ENCODE results near the gene JPH2. TPM values are rescaled to one million over a fixed set of nuclear protein-coding genes. Genes with fewer than 3 reads are reported as not detected.
"Not testable (repeated sequence)": the region's sequence is repeated elsewhere in the genome, so short reads cannot be mapped to it uniquely, and the experiment has no call there.

The JPH2 gene
- 0.58 and 1.5 TPM in 2 replicates for total RNA-seq

DNA sequence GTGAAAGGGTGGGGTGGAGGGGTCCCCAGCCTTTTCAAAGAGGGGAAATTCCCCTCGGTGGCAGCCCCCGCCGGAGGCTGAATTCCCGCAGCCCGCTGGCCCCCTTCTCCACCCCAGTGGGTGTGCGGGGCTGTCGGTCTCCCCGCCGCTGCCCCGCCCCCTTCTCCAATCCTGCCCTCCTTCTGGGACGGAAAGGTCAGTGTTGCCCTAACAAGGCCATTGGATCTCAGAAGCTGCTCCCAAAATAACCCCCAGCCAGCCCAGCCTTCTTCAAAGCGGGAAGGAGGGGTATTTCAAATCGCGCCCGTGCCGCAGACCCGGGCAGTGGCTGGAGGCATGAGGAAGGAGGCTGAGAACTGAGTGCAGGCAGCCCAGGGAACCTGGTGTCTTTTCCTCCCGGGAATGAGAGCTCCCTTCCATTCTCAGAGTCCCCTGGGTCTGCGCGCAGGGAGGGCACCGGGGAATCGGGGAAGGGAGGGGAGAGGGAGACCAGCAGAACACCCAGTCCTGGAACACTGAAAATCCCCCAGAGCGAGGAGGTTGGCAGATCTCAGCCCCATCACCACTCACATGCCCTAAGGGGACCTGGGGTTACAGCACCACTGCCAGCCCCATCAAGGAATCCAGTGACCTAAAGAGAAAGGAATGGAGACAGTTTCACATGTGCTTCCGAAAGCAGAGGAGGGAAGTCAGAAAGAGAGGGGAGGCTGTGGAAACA, at the start of gene JPH2:
Gene JPH2, minus strand, starts transcription at position 135 of the 718 bp plus-strand sequence. CDS start 483 bp downstream, outside the sequence.
- no peak for DNase-seq (ENCODE audit: extremely low read depth, low read depth, low spot score)

DNA sequence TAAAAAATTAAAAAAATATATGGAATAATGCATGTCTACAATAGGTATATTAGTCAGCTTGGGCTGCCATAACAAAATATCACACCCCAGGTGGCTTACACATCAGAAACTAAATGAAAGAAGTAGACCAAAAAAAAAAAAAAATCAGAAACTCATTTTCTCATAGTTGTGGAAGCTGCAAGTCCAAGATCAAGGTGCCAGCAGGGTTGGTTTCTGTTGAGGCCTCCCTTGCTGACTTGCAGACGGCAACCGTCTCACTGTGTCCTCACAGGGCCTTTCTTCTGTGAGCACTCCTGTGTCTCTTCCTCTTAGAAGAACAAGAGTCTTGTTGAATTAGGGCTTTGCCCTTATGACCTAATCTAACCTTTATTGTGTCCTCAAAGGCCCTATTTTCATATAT, 48.7 kb upstream of the JPH2 start:
- DNase-seq (ENCODE audit: extremely low read depth, low read depth, low spot score) = no peak

DNA sequence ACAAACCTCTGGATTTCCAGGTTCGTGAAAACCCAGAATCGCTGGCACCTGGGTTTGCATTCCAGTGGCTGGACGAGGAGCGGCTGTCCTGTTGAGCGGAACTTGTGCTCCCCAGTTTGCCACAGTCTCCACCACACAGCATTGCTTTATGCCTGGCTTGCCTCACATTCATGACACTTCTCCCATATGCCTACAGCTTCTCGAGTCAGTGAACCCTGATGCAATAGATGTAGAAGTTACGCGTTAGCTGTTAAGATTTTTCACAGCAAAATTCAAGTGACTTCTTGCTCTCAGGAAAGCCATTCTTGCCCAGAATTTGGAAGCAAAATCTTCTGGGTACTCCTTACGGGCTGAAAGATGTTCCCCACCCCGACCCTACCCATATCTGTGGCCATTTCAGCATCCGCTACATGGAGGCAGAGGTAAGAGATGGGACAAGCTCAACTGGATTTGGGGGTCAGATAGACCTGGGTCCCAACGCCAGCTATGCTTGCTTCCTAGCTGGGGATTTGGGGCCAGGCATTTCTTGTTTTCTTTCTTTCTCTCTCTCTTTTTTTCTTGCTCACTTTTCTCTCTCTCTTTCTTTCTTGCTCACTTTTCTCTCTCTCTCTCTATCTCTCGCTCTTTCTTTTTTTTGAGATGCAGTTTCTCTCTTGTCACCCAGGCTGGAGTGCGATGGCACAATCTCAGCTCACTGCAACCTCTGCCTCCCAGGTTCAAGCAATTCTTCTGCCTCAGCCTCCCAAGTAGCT, 47.8 kb upstream of the JPH2 start:
- no peak for DNase-seq (ENCODE audit: extremely low read depth, low read depth, low spot score)

DNA sequence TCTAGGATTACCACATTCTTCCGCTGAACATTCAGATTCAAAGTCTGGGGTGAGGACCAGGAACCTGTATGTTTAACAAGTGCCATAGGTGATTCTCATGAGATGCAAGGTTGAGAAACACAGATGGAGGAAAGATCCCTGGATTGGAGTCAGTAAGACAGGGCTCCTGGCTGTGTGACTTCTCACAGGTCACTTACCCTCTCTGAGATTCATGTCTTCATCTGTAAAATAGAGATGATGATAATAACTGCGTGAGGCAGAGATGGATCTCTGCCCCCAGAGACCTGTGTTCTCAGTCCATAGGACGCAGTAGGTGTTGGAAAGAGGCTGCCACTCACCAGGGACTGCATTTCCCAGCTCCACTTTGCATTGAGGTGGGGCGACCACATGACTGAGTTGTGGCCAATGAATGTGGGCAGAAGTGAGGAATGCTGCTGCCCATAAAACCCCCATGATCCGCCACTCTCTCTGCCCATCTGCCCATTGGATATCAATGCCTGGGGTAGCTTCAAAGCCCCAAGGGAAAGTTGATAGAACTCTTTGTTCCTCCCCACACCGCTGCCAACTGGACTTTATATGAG, 46.5 kb upstream of the JPH2 start:
- no peak for DNase-seq (ENCODE audit: extremely low read depth, low read depth, low spot score)

DNA sequence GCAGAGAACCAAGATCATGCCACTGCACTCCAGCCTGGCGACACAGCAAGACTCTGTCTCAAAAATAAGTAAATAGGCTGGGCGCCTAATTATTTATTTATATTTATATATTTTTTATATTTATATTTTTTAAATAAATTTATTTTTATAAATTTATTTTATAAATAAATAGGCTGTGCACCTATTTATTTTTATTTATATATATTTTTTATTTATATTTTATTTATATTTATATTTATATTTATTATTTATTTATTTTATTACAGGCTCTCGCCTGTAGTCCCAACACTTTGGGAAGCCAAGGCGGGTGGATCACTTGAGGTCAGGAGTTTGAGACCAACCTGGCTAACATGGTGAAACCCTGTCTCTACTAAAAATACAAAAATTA, 45.5 kb upstream of the JPH2 start:
- DNase-seq (ENCODE audit: extremely low read depth, low read depth, low spot score) = not testable (repeated sequence)

DNA sequence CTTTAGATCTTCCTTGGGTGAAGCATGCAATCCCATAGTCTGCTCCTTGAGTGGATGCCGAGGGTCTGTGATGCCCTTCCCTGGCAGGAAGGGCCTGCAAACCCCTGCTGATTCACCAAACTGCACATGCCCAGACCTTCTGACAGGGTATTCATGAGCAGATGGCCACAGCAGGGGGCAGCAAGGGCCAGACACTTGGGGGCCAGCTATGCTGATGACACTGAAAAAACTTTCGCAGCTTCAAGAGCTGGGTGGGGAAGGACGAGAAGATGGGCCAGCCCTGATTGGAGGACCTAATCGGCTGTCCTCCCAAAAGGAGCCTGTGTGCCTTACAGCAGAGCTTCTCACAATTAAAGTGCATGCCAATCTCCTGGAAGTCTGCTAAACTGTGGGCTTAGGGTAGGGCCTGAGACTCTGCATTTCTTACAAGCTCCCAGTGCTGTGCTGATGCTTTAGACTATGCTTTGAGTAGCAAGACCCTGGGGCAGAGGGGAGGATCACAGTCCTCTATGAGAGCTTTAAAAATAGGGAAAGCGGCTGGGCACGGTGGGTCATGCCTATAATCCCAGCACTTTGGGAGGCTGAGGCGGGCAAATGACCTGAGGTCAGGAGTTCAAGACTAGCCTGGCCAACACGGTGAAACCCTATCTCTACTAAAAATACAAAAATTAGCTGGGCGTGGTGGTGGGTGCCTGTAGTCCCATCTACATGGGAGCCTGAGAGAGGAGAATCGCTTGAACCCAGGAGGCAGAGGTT, 44.9 kb upstream of the JPH2 start:
- no peak for DNase-seq (ENCODE audit: extremely low read depth, low read depth, low spot score)

DNA sequence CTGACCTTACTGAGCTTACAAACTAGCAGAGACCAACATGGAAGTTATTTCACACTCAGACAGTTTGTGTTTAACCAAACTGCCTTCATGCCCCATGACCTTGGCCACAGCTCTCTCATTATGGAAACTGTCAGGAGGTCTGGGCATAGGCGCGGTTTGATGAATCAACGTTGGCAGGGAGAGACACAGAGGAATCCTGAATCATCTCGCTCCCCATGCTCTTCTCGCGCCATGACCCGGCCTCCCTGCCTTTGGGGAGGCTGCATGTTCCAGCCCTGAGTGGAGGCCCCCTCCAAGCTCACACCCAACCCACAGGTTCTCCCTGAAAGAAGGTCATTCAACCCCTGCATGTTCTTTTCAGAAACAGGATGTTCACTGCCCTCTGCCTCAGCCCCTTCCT, 44.2 kb upstream of the JPH2 start:
- no peak for DNase-seq (ENCODE audit: extremely low read depth, low read depth, low spot score)

DNA sequence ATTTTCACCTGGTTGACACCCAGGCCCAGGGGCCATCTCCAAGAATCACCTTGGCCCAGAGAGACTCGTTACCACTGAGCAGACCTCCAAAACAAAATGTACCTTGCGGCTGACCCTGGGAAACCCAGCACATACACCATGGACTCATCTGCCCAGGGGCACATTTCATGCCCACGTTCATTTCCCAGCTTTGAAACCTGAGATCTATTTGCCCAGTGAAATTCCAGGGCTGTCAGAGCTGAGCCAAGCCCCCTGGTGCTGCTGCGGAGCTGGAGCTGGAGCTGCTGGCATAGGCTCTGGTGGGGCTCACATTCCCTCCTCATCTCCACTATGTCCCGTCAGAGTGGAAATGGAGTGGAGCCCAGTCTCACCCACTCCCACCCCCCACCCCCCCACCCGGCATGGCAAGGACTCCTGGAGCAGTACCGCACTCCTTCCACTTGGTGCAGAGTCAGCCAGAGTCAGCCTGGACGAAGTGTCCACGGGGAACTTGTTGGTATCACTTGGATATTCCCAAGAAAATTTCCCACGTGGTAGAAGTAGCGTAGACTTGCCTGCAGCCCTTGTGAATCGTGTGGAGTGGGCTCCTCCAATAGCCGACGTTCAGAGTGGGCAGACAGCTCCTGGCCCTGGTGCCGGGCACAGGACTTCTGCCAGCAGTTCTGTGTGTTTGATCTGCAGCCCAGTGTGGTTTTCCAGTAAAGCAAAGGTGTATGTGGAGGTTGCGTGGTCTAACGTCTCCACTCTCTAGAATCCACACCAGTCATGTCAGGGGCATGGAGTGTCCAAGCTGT, 41.7 kb upstream of the JPH2 start:
- DNase-seq (ENCODE audit: extremely low read depth, low read depth, low spot score) = no peak

DNA sequence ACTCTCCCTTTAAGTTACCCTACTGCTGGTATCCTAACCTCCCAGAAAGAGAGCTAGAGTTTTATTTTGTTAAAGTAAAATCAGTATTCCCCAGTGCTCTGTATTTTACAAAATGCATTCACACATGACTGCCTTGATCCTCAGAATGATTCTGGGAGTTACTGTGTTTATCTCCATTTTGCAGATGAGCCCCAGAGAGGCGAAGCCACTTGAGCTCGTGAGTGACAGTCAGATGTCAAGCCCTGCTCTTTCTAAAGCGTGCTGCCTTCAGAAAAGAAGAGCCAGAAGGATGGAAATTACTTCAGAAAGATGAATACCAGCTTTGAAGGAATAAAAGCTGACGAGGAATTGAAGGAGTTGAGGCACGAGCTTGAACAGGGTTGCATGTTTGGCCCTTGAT, 37.6 kb upstream of the JPH2 start:
- DNase-seq (ENCODE audit: extremely low read depth, low read depth, low spot score) = no peak

DNA sequence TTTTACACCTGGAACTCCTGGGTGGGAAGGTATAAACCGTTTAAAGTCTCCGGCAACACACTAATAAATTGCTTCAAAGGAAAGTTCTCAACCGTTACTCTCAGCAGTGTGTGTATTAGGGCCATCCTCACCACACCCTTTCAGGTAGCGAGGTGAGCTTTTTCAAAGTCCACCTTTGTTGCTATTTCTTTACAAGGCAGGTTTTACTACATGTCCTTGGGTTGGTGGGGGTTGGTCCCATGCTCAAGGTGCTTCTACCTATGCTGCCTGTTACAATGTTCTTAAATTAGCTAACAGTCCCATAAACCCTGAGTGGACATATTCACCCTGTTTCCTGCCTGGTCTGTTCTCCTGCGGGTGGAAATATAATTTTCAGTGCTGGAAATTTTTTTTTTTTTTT, 36.7 kb upstream of the JPH2 start:
- no peak for DNase-seq (ENCODE audit: extremely low read depth, low read depth, low spot score)

DNA sequence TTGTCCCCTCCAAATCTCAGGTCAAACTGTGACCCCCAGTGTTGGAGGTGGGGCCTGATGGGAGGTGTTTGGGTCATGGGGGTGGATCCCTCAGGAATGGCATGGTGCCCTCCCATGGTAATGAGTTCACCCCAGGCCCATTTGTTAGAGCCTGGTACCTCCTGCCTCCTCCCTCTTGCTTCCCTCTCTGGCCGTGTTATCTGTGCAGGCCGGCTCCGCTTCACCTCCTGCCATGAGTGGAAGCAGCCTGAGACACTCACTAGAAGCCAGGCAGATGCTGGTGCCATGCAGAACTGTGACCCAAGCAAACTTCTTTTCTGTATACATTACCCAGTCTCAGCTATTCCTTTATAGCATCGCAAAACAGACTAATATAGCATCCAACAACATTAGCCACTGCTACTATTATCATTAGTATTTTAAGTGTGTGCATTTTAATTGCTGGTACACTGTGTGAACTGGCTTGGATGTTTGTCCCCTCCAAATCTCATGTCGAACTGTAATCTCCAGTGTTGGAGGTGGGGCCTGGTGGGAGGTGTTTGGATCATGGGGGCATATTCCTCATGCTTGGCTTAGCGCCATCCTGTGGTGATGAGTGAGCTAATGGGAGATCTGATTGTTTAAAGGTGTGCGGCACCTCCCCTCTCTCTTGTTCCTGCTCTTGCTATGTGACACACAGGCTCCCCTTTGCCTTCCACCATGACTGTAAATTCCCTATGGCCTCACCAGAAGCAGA, 35.8 kb upstream of the JPH2 start:
- DNase-seq (ENCODE audit: extremely low read depth, low read depth, low spot score) = no peak

DNA sequence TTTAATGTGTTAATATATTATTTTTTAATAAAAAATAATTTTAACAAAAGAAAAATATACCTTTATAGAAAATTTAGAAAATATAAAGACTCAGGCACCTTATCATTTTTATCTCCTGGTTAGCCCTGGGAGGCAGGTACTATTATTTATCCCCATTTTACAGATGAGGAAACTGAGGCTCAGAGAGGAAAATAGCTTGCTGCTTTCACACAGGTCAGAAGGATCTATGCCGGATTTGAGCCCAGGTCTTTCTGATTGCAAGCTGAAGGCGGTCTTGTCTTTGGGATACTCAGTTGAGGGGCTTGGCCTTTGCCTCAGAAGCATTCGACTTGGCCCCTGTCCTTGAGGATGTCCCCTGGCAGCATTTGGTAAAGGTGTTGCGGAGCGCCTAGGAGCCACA, 35.0 kb upstream of the JPH2 start:
- no peak for DNase-seq (ENCODE audit: extremely low read depth, low read depth, low spot score)

DNA sequence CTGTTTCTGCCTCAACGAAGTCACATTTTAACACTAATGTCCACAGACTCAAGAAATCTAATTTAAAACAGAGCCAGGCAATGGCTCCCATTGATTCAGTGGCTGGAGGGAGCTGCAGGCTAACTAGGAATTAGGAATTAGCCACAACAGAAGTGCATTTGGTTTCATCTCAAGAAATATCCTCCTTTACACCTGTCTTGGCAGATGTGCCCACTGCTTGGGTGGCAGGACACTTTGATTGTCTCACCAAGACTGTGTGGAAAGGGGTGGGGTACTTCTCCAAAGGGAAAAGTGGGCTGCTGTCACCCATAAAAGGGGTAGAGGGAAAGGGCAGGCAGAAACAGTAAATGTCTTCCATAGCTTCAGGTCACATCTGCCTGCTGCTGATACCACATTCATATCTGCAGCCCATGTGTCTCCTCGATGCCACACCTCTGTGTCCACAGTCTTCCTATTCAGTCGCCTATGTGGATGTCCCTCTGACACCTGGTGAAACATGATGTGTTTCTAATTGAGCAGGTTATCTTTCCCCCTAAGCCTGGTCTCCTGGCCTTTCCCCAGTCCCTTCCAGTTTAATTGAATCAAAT, 34.5 kb upstream of the JPH2 start:
- DNase-seq (ENCODE audit: extremely low read depth, low read depth, low spot score) = no peak

DNA sequence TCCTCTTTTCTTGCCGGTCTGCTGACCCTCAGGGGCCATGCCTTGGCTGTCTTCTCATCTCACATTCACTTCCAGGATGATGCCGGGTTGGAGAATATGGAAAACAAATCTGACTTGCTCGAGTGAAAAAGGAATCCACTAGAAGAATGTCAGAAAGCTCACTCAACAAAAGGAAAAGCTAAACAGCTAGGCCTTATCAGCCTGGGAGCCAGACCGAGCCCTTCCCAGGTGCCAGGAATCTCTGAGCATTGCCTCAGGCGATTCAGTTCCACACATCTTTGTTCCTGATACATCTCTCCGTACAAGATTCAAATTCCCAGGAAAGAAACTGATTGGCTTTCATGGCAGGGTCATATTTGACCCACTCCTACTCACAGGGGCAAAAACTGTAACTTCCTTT, 32.8 kb upstream of the JPH2 start:
- DNase-seq (ENCODE audit: extremely low read depth, low read depth, low spot score) = no peak

DNA sequence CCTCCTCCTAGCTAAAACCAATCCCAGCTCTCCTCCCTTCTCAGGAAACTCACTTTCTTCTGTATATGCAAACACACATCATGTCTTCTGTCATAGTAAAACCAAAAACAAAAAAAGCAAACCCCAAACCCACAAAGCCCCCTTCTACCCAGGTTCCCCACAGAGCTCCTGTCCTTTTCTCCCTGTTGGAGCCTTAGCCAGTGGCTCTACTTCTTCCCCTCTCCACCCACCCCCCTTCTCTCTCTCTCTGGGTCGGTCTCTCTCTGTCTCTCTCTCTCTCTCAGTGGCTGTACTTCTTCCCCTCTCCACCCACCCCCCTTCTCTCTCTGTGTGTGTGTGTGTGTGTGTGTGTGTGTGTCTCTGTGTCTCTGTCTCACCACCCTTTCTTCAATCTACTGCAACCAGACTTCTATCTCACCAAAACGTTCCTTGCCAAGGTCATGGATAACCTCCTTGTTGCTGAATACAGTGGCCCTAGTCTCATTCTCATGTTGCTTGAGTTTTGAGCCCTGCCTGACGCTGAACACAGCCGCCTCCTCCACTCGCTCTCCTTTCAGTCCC, 32.3 kb upstream of the JPH2 start:
- no peak for DNase-seq (ENCODE audit: extremely low read depth, low read depth, low spot score)

DNA sequence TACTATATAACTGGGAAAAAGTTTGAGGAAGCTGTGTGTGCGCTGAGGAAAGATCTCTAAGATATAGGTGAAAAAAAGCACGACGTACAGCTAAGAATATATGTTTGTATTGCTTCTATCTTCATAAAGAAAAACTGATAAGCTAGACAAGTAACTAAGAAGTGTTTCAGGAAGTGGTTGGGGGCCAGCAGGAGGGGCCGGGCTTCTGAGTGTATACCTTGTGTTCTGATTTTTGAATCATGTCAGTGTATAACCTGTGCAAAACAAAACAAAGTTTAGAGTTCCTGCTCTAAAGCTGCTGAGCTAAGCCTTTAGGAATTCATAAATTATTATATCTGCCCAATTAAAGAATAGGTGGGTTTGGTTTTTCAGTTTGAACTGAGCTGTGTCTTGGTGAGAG, 31.5 kb upstream of the JPH2 start:
- DNase-seq (ENCODE audit: extremely low read depth, low read depth, low spot score) = no peak

DNA sequence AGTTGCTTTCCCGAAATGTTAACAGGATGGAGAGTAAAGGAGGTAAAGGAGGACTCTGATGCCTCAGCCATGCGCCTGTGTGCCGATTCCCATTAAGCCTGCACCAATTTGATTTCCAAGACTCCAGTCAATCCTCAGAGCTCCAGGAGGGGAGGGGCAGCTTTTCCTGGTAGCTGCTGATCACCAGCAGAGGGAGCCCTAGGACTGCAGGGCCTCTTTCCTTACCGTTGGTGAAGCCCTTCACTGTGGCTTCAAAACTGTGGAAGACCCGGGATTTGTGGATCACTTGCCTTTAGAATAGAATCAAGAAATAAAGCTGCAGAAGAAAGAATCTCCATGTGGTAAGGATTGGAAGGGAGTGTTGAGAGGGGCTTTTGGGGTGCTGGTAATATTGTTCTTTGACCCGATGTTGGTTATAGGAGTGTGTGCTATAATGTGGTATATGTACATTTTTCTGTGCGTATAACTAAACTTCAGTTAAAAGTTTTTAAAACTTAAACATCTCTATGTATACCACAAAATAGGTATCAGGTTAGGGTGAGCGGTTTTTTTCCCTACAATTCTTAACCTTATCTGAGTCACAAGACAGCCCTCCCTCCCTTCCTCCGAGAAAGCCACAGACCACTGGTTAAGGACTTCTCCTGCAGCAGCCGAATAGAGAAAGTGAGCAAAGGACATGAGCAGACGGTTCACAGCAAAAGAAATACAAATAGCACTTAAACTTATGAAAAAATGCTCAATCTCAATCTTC, 30.5 kb upstream of the JPH2 start:
- DNase-seq (ENCODE audit: extremely low read depth, low read depth, low spot score) = no peak

DNA sequence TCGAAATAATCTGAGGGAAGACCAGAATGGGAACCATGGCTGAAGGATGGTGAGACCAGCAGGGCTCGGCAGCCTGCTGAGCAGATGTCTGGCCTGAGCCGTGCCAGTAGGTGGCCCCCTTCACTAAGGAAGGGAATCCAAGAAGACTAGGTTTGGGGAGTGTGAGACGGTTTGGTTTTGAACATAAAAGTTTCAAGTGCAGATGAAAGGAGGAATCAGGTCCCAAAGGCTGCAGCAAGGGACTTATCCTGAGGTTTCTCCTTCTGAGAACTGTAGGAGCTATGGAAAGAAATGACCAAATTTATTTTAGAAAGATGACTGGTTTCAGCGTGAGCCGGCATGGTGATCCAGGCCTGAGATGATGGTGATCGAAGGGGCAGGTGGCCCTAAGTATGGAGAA, 28.1 kb upstream of the JPH2 start:
- no peak for DNase-seq (ENCODE audit: extremely low read depth, low read depth, low spot score)

DNA sequence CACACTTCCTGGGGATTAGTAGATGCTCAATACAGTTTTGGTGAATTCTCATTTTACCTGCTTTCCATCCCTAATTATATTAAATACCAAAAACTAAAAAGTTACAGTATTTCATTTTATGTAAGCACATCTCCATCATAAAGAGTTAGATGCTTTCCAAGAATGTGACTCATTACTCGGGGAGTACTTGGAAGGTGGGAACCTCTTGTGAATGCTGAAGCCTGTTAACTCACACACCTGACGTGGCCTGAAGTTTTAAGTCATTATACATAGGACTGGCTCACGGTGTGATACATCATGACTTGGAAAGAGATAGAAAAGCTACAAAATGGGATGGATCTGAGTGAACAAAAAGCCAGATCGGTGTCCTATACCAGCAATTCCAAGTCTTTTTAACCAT, 25.8 kb upstream of the JPH2 start:
- no peak for DNase-seq (ENCODE audit: extremely low read depth, low read depth, low spot score)
